ENCODE results near the gene SLC24A4.

Gene SLC24A4

DNA sequence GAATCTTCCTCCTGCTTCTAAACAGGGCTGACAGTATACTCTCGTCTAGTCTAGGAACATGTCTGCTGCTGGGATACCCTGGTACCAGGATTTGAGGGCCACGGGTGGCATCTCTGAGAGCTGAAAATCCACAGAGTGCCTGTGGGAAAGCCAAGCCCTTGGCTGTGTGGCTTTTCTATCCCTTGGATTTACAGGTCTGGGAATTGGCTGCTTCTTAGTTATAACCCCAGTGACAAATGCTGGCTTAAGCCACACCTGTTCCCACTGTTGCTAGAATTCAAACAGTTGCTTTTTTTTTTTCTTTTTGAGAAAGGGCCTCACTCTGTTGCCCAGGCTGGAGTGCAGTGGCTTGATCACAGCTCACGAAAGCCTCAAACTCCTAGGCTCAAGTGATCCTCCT is 176.3 kb downstream of the SLC24A4 start:
- H3K9me3 ChIP-seq (ENCODE audit: control insufficient read depth, low read length): no peaks in the 10 kb centered on the region
- no peak for DNase-seq (ENCODE audit: low read depth)
- H3K36me3 ChIP-seq (ENCODE audit: control insufficient read depth, insufficient read depth, low read length, severe bottlenecking): no peaks in the 10 kb centered on the region
- H3K4me3 ChIP-seq (ENCODE audit: low read length): no peak overlapping the region
- no peak overlapping the region for H3K9ac ChIP-seq (ENCODE audit: low read length)
- peaks cover 32% of the 10 kb centered on the region for H3K4me1 ChIP-seq (ENCODE audit: control insufficient read depth, insufficient read depth, low read length)
- no peaks in the 10 kb centered on the region for H3K27me3 ChIP-seq (replicated peaks; ENCODE audit: control insufficient read depth, insufficient read depth, low read length)

- DNase-seq (ENCODE audit: low read depth): no peak
- Histone ChIP-seq H3K4me3 (ENCODE audit: low read length) (no peak overlapping the region), H3K4me1 (ENCODE audit: control insufficient read depth, insufficient read depth, low read length) (peaks cover 34% of the 10 kb centered on the region), H3K27me3 (replicated peaks; ENCODE audit: control insufficient read depth, insufficient read depth, low read length) (no peaks in the 10 kb centered on the region), H3K36me3 (ENCODE audit: control insufficient read depth, insufficient read depth, low read length, severe bottlenecking) (no peaks in the 10 kb centered on the region), H3K9ac (ENCODE audit: low read length) (no peak overlapping the region), H3K9me3 (ENCODE audit: control insufficient read depth, low read length) (no peaks in the 10 kb centered on the region)
These were observed 177.6 kb downstream of the SLC24A4 start for GRCh38 chr14:92500491-92500941.

DNA sequence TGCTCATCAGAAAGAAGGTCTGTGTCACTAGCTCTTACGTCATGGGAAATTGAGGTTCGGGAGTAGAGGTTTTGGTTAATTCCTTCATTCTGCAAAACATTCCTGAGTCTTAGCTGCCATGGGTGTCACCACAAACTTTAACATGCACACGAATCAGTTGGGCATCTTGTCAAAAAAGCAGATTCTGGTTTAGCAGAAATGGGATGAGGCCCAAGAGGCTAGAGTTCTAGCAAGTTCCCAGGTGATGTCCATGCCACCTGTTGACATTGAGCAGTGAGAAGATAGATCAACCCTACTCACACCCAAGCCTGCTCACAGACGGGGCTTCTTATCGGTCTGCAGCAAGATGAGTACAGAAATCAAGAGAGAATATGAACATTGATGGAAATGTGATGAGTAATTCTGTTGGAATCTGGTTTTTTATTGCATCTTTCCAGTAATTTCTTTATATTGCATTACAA is 179.0 kb downstream of the SLC24A4 start:
- peak; percentile 76 for DNase-seq (ENCODE audit: low read depth)
- Histone ChIP-seq H3K4me1 (ENCODE audit: control insufficient read depth, insufficient read depth, low read length) (peaks cover 34% of the 10 kb centered on the region), H3K4me3 (ENCODE audit: low read length) (no peak overlapping the region), H3K9me3 (ENCODE audit: control insufficient read depth, low read length) (no peaks in the 10 kb centered on the region), H3K9ac (ENCODE audit: low read length) (no peak overlapping the region), H3K36me3 (ENCODE audit: control insufficient read depth, insufficient read depth, low read length, severe bottlenecking) (no peaks in the 10 kb centered on the region), H3K27me3 (replicated peaks; ENCODE audit: control insufficient read depth, insufficient read depth, low read length) (no peaks in the 10 kb centered on the region)

DNA sequence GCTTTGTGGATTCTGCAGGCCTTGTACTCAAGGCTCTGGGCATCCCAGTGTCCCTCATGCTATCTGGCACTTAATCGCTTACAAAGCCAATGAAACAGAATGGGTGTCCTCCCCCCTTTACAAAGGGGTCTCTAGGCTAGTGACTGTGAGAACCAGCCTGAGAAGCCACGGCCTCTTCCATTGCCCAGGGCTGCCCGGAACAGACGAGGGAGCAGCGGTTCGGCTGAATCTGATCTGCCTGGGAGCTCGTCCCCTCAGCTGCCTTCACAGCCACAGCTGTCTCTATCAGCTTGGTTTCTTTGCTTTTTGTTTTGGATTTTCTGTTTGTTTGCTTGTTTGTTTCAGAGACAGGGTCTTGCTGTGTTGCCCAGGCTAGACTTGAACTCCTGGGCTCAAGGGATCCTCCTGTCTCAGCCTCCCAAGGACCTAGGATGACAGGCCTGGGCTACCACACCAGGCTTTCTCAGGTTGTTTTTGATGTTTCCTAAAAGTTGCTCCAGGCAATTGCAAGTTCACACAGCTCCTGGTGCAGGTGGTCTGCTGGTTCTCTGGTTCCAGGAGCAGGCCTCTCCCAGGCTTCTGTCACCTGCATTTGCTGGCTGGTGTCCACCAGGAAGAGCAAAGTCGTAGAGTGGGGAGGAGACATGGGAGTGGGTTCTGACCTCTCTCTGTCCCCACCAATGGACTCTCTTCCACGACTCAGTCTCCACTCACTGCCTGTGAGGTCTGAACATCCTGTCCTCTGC is 179.7 kb downstream of the SLC24A4 start:
- Histone ChIP-seq H3K9me3 (ENCODE audit: control insufficient read depth, low read length) (no peaks in the 10 kb centered on the region), H3K36me3 (ENCODE audit: control insufficient read depth, insufficient read depth, low read length, severe bottlenecking) (no peaks in the 10 kb centered on the region), H3K4me1 (ENCODE audit: control insufficient read depth, insufficient read depth, low read length) (peaks cover 34% of the 10 kb centered on the region), H3K4me3 (ENCODE audit: low read length) (no peak overlapping the region), H3K27me3 (replicated peaks; ENCODE audit: control insufficient read depth, insufficient read depth, low read length) (no peaks in the 10 kb centered on the region), H3K9ac (ENCODE audit: low read length) (no peak overlapping the region)
- DNase-seq (ENCODE audit: low read depth): no peak

GRCh38 chr14:92503756-92504491 is 181.0 kb downstream of the SLC24A4 start:
- DNase-seq (ENCODE audit: low read depth): peak; percentile 51
- no peak overlapping the region for H3K4me3 ChIP-seq (ENCODE audit: low read length)
- no peaks in the 10 kb centered on the region for H3K9me3 ChIP-seq (ENCODE audit: control insufficient read depth, low read length)
- no peak overlapping the region for H3K9ac ChIP-seq (ENCODE audit: low read length)
- H3K4me1 ChIP-seq (ENCODE audit: control insufficient read depth, insufficient read depth, low read length): peaks cover 34% of the 10 kb centered on the region
- H3K27me3 ChIP-seq (replicated peaks; ENCODE audit: control insufficient read depth, insufficient read depth, low read length): no peaks in the 10 kb centered on the region
- H3K36me3 ChIP-seq (ENCODE audit: control insufficient read depth, insufficient read depth, low read length, severe bottlenecking): no peaks in the 10 kb centered on the region

GRCh38 chr14:92505826-92506225 is 182.9 kb downstream of the SLC24A4 start:
- no peaks in the 10 kb centered on the region for H3K36me3 ChIP-seq (ENCODE audit: control insufficient read depth, insufficient read depth, low read length, severe bottlenecking)
- no peak for DNase-seq (ENCODE audit: low read depth)
- peaks cover 29% of the 10 kb centered on the region for H3K4me1 ChIP-seq (ENCODE audit: control insufficient read depth, insufficient read depth, low read length)
- H3K4me3 ChIP-seq (ENCODE audit: low read length): no peak overlapping the region
- no peaks in the 10 kb centered on the region for H3K27me3 ChIP-seq (replicated peaks; ENCODE audit: control insufficient read depth, insufficient read depth, low read length)
- no peaks in the 10 kb centered on the region for H3K9me3 ChIP-seq (ENCODE audit: control insufficient read depth, low read length)
- no peak overlapping the region for H3K9ac ChIP-seq (ENCODE audit: low read length)

DNA sequence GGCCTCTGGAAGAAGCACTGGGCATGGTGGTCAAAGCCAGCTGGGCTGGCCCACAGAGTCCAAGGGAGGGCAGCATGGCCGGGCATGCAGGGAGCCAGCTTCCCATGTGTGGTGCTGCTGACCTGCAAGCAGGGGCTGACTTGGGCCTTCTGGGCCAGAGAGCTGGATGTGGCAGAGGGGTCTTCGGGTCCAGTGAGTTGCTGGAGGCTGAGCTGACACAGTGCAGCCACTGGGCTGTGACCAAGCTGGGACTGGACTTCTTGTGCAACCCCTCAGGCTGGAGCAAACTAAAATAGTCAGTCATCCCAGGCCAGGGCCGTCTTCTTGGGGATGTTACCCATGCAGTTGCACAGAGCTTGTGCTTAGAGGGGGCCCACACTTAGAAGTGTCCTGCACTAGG is 183.3 kb downstream of the SLC24A4 start:
- H3K27me3 ChIP-seq (replicated peaks; ENCODE audit: control insufficient read depth, insufficient read depth, low read length): no peaks in the 10 kb centered on the region
- H3K4me1 ChIP-seq (ENCODE audit: control insufficient read depth, insufficient read depth, low read length): peaks cover 32% of the 10 kb centered on the region
- no peak overlapping the region for H3K4me3 ChIP-seq (ENCODE audit: low read length)
- no peaks in the 10 kb centered on the region for H3K36me3 ChIP-seq (ENCODE audit: control insufficient read depth, insufficient read depth, low read length, severe bottlenecking)
- H3K9me3 ChIP-seq (ENCODE audit: control insufficient read depth, low read length): no peaks in the 10 kb centered on the region
- no peak overlapping the region for H3K9ac ChIP-seq (ENCODE audit: low read length)
- DNase-seq (ENCODE audit: low read depth): no peak

- Histone ChIP-seq H3K36me3 (ENCODE audit: control insufficient read depth, insufficient read depth, low read length, severe bottlenecking) (no peaks in the 10 kb centered on the region), H3K9ac (ENCODE audit: low read length) (no peak overlapping the region), H3K27me3 (replicated peaks; ENCODE audit: control insufficient read depth, insufficient read depth, low read length) (no peaks in the 10 kb centered on the region), H3K9me3 (ENCODE audit: control insufficient read depth, low read length) (no peaks in the 10 kb centered on the region), H3K4me1 (ENCODE audit: control insufficient read depth, insufficient read depth, low read length) (peaks cover 27% of the 10 kb centered on the region), H3K4me3 (ENCODE audit: low read length) (no peak overlapping the region)
- DNase-seq (ENCODE audit: low read depth): no peak
These were observed 184.3 kb downstream of the SLC24A4 start for GRCh38 chr14:92507174-92507768.

GRCh38 chr14:92510972-92511371 is 188.0 kb downstream of the SLC24A4 start:
- Histone ChIP-seq H3K4me3 (ENCODE audit: low read length) (peak overlapping the region; percentile 20), H3K9me3 (ENCODE audit: control insufficient read depth, low read length) (no peaks in the 10 kb centered on the region), H3K27me3 (replicated peaks; ENCODE audit: control insufficient read depth, insufficient read depth, low read length) (no peaks in the 10 kb centered on the region), H3K36me3 (ENCODE audit: control insufficient read depth, insufficient read depth, low read length, severe bottlenecking) (no peaks in the 10 kb centered on the region), H3K4me1 (ENCODE audit: control insufficient read depth, insufficient read depth, low read length) (peaks cover 18% of the 10 kb centered on the region), H3K9ac (ENCODE audit: low read length) (peak overlapping the region; percentile 61)
- DNase-seq (ENCODE audit: low read depth): no peak

DNA sequence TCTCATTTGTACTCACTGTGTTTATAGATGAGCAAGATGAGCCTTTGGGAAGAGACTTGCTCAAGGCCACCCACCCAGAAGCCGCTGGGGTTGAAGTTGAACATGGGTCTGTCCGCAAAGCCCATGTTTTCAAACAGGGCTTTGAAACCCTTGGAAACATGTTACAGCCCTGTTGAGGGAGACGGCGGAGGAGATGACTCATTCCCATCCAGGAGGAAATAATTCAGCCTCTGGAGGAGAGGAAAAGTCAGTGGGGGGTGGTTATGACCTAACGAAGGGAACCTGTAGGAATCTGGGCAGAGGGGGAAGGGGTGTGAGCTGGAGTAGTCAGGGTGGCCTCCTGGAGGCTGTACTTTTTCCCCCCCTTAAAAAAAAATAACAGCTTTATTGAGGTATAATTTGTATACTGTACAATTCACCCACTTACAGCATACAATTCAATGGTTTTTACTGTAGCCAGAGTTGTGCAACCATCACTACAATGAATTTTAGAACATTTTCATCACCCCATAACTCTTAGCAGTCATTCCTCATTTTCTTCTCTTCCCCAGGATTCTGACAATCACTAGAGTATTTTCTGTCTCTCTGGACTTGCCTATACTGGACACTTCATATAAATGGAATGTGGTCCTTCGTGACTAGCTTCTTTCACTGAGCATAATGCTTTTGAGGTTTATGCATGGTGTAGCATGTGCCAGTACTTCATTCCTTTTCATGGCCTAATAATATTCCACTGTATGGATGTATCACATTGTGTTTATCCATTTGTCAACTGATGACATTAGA is 188.7 kb downstream of the SLC24A4 start:
- Histone ChIP-seq H3K9me3 (ENCODE audit: control insufficient read depth, low read length) (no peaks in the 10 kb centered on the region), H3K36me3 (ENCODE audit: control insufficient read depth, insufficient read depth, low read length, severe bottlenecking) (no peaks in the 10 kb centered on the region), H3K4me3 (ENCODE audit: low read length) (peak overlapping the region; percentile 20), H3K4me1 (ENCODE audit: control insufficient read depth, insufficient read depth, low read length) (peaks cover 18% of the 10 kb centered on the region), H3K9ac (ENCODE audit: low read length) (peak overlapping the region; percentile 61), H3K27me3 (replicated peaks; ENCODE audit: control insufficient read depth, insufficient read depth, low read length) (no peaks in the 10 kb centered on the region)
- DNase-seq (ENCODE audit: low read depth): peak; percentile 88

DNA sequence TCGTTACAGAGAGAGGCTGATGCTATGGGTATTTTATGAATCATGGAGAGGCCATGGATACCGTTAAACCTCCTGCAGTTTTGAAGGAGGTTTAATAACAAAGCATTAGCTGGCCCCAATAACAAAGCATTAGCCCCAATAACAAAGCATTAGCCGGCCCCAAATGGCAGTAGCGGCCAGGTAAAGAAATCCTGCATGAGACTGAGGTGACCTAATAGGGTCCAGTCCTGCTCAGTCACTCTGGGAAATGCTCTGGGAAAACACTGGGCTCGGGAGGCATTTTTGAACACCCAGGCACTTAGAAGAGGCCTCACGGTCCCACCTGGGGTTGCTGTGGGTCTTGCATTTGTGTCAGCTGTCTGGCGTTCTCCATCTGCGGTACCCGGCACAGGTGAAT is 189.8 kb downstream of the SLC24A4 start:
- Histone ChIP-seq H3K9me3 (ENCODE audit: control insufficient read depth, low read length) (no peaks in the 10 kb centered on the region), H3K4me1 (ENCODE audit: control insufficient read depth, insufficient read depth, low read length) (peaks cover 18% of the 10 kb centered on the region), H3K4me3 (ENCODE audit: low read length) (peak overlapping the region; percentile 87), H3K27me3 (replicated peaks; ENCODE audit: control insufficient read depth, insufficient read depth, low read length) (no peaks in the 10 kb centered on the region), H3K9ac (ENCODE audit: low read length) (peak overlapping the region; percentile 93), H3K36me3 (ENCODE audit: control insufficient read depth, insufficient read depth, low read length, severe bottlenecking) (no peaks in the 10 kb centered on the region)
- no peak for DNase-seq (ENCODE audit: low read depth)

All from adipocyte (in vitro differentiated cells).